SK-N-SH (cell line): ENCODE results near the gene SPRED2.

Source experiments
- FOXM1 ChIP-seq: IDR thresholded peaks from 2 replicates; pipeline ENCODE4 v1.4.0; 2012; ENCODE audit warnings: low read depth, mild to moderate bottlenecking
- NFIC ChIP-seq: IDR thresholded peaks from 2 replicates; pipeline ENCODE4 v1.4.0; 2012; ENCODE audit warnings: borderline replicate concordance
- NRF1 ChIP-seq: IDR thresholded peaks from 2 replicates; pipeline ENCODE4 v1.6.1; 2012; ENCODE audit warnings: low read depth, mild to moderate bottlenecking, low read length
- RFX5 ChIP-seq: IDR thresholded peaks from 2 replicates; pipeline ENCODE4 v1.6.1; 2012; ENCODE audit warnings: mild to moderate bottlenecking, improper control_type of control experiment, low read length
- SMC3 ChIP-seq: IDR thresholded peaks from 2 replicates; pipeline ENCODE4 v1.6.1; 2012; ENCODE audit warnings: low read depth, low read length, improper control_type of control experiment
- TF ChIP-seq, protein P1 (sequence below): fragments of 150-350 bp; IDR thresholded peaks from 2 replicates; pipeline ENCODE4 v1.6.1; 2017; ENCODE audit warnings: antibody characterized with exemption, low read length, low read depth, borderline replicate concordance
- TF ChIP-seq, protein P2 (sequence below): fragments of 200-600 bp; sonication (generic); IDR thresholded peaks from 2 replicates; pipeline ENCODE4 v1.6.1; 2017; ENCODE audit warnings: antibody characterized with exemption, mild to moderate bottlenecking, moderate library complexity
- TF ChIP-seq, protein P3 (sequence below): IDR thresholded peaks from 2 replicates; pipeline ENCODE4 v1.4.0; 2012; ENCODE audit warnings: low read depth, borderline replicate concordance
- TF ChIP-seq, protein P4 (sequence below): IDR thresholded peaks from 2 replicates; pipeline ENCODE4 v1.6.1; 2012; ENCODE audit warnings: mild to moderate bottlenecking, low read depth, low read length, moderate library complexity
- TF ChIP-seq, protein P5 (sequence below): IDR thresholded peaks from 2 replicates; pipeline ENCODE4 v1.4.0; 2012; ENCODE audit warnings: low read depth, borderline replicate concordance

DNA sequence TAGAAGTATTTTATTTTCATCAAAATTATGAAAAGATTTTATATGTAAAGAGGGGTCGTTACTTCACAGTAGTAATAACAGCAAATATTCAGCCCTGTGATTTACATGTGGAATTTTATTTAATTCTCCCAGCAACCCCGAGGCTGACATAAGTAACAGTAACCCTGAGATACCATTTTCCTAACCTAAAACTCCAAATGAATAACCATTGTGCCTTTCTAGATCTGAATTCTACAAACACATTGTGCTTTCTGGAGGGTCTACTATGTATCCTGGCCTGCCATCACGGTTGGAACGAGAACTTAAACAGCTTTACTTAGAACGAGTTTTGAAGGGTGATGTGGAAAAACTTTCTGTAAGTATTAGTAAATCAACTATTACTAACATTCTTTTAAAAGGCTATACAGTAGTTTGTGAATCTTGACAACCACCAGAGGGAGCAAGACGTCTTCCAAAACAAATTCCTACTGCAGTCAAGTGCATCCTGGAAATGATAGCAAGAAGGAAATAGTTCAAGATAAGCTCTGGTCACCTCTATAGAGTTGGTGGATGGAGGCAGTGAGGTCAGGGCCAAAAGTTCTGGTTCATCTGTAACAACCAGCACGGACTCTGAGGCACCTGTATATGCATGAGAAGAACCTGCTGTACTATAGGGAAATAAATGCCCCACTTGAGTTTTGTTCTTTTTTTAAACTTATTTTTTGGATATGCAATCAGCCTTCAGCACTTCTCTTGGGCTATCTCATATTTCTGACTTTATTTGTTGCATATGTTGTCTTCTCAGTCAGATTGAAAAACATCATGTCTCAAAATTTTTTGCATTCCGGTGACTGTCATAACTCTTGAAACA lies 167.4 kb downstream of the SPRED2 start:
- no peak for TF ChIP-seq FOXM1
- TF ChIP-seq, protein P1, sequence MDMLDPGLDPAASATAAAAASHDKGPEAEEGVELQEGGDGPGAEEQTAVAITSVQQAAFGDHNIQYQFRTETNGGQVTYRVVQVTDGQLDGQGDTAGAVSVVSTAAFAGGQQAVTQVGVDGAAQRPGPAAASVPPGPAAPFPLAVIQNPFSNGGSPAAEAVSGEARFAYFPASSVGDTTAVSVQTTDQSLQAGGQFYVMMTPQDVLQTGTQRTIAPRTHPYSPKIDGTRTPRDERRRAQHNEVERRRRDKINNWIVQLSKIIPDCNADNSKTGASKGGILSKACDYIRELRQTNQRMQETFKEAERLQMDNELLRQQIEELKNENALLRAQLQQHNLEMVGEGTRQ: no peak
- TF ChIP-seq, protein P2, sequence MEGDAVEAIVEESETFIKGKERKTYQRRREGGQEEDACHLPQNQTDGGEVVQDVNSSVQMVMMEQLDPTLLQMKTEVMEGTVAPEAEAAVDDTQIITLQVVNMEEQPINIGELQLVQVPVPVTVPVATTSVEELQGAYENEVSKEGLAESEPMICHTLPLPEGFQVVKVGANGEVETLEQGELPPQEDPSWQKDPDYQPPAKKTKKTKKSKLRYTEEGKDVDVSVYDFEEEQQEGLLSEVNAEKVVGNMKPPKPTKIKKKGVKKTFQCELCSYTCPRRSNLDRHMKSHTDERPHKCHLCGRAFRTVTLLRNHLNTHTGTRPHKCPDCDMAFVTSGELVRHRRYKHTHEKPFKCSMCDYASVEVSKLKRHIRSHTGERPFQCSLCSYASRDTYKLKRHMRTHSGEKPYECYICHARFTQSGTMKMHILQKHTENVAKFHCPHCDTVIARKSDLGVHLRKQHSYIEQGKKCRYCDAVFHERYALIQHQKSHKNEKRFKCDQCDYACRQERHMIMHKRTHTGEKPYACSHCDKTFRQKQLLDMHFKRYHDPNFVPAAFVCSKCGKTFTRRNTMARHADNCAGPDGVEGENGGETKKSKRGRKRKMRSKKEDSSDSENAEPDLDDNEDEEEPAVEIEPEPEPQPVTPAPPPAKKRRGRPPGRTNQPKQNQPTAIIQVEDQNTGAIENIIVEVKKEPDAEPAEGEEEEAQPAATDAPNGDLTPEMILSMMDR: peak; percentile 82
- TF ChIP-seq, protein P3, sequence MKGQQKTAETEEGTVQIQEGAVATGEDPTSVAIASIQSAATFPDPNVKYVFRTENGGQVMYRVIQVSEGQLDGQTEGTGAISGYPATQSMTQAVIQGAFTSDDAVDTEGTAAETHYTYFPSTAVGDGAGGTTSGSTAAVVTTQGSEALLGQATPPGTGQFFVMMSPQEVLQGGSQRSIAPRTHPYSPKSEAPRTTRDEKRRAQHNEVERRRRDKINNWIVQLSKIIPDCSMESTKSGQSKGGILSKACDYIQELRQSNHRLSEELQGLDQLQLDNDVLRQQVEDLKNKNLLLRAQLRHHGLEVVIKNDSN: no peak
- TF ChIP-seq, protein P4, sequence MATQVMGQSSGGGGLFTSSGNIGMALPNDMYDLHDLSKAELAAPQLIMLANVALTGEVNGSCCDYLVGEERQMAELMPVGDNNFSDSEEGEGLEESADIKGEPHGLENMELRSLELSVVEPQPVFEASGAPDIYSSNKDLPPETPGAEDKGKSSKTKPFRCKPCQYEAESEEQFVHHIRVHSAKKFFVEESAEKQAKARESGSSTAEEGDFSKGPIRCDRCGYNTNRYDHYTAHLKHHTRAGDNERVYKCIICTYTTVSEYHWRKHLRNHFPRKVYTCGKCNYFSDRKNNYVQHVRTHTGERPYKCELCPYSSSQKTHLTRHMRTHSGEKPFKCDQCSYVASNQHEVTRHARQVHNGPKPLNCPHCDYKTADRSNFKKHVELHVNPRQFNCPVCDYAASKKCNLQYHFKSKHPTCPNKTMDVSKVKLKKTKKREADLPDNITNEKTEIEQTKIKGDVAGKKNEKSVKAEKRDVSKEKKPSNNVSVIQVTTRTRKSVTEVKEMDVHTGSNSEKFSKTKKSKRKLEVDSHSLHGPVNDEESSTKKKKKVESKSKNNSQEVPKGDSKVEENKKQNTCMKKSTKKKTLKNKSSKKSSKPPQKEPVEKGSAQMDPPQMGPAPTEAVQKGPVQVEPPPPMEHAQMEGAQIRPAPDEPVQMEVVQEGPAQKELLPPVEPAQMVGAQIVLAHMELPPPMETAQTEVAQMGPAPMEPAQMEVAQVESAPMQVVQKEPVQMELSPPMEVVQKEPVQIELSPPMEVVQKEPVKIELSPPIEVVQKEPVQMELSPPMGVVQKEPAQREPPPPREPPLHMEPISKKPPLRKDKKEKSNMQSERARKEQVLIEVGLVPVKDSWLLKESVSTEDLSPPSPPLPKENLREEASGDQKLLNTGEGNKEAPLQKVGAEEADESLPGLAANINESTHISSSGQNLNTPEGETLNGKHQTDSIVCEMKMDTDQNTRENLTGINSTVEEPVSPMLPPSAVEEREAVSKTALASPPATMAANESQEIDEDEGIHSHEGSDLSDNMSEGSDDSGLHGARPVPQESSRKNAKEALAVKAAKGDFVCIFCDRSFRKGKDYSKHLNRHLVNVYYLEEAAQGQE: no peak
- TF ChIP-seq NFIC: no peak
- no peak for TF ChIP-seq RFX5
- TF ChIP-seq NRF1: no peak
- TF ChIP-seq SMC3: peak; percentile 89
- TF ChIP-seq, protein P5, sequence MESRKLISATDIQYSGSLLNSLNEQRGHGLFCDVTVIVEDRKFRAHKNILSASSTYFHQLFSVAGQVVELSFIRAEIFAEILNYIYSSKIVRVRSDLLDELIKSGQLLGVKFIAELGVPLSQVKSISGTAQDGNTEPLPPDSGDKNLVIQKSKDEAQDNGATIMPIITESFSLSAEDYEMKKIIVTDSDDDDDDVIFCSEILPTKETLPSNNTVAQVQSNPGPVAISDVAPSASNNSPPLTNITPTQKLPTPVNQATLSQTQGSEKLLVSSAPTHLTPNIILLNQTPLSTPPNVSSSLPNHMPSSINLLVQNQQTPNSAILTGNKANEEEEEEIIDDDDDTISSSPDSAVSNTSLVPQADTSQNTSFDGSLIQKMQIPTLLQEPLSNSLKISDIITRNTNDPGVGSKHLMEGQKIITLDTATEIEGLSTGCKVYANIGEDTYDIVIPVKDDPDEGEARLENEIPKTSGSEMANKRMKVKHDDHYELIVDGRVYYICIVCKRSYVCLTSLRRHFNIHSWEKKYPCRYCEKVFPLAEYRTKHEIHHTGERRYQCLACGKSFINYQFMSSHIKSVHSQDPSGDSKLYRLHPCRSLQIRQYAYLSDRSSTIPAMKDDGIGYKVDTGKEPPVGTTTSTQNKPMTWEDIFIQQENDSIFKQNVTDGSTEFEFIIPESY: no peak
